ENCODE results near the gene CD248.
"Not testable (repeated sequence)": the region's sequence is repeated elsewhere in the genome, so short reads cannot be mapped to it uniquely, and the experiment has no call there.

Gene CD248

GRCh38 chr11:66328302-66329144, 11.7 kb upstream of the CD248 start:
- peak in 50 of 56 donors; percentile 10 to 82 (median 56) for DNase-seq

GRCh38 chr11:66328031-66328301, 11.1 kb upstream of the CD248 start:
- no peak for DNase-seq

GRCh38 chr11:66327171-66328030, 10.6 kb upstream of the CD248 start:
- DNase-seq = no peak

- DNase-seq = peak in 4 of 56 donors; percentile 10 to 31 (median 19)
These were observed 9.6 kb upstream of the CD248 start for GRCh38 chr11:66326261-66327111.

- DNase-seq = no peak
These were observed 8.4 kb upstream of the CD248 start for GRCh38 chr11:66325263-66325671.

GRCh38 chr11:66324664-66325063, 7.8 kb upstream of the CD248 start:
- DNase-seq = no peak

- no peak for DNase-seq
These were observed 6.8 kb upstream of the CD248 start for GRCh38 chr11:66323684-66324083.

GRCh38 chr11:66322732-66323427, 6.0 kb upstream of the CD248 start:
- no peak for DNase-seq

GRCh38 chr11:66321606-66322005, 4.8 kb upstream of the CD248 start:
- no peak for DNase-seq

- DNase-seq = not testable (repeated sequence)
These were observed 3.9 kb upstream of the CD248 start for GRCh38 chr11:66320748-66321147.

- DNase-seq = not testable (repeated sequence)
These were observed 3.4 kb upstream of the CD248 start for GRCh38 chr11:66320289-66320688.

- DNase-seq = no peak
These were observed 1.7 kb upstream of the CD248 start for GRCh38 chr11:66318600-66318970.

- DNase-seq = peak in 5 of 56 donors; percentile 7 to 35 (median 14)
These were observed 1.1 kb upstream of the CD248 start for GRCh38 chr11:66317723-66318599.

- DNase-seq = peak in 5 of 56 donors; percentile 7 to 22 (median 17)
These were observed 478 bp upstream of the CD248 start for GRCh38 chr11:66317322-66317722.

GRCh38 chr11:66315921-66316811, 678 bp downstream of the CD248 start:
- DNase-seq = no peak

- DNase-seq = no peak
These were observed 1.4 kb downstream of the CD248 start for GRCh38 chr11:66315498-66315885.

GRCh38 chr11:66314561-66315497, 2.0 kb downstream of the CD248 start:
- DNase-seq = no peak

GRCh38 chr11:66314186-66314501, 2.7 kb downstream of the CD248 start:
- DNase-seq = no peak
